Loucy (cell line): Measurements from ENCODE around the gene PGD.

ENCODE experiments used
- H2AFZ ChIP-seq: fragments of 200-600 bp; sonication (generic); 2 replicates; pipeline ENCODE4 v1.6.0; 2016; ENCODE audit warnings: antibody characterized with exemption, mild to moderate bottlenecking, low read length, moderate library complexity
- H3F3A ChIP-seq: fragments of 200-600 bp; 2 replicates; pipeline ENCODE4 v1.6.0; 2016; ENCODE audit warnings: antibody characterized with exemption, low read depth, mild to moderate bottlenecking
- H3K27me3 ChIP-seq: fragments of 200-600 bp; sonication (generic); 2 replicates; pipeline ENCODE4 v1.6.1; 2014; ENCODE audit warnings: low read length, mild to moderate bottlenecking; ENCODE audit not compliant: insufficient read depth, poor library complexity, severe bottlenecking
- H3K36me3 ChIP-seq: fragments of 200-600 bp; sonication (generic); 2 replicates; pipeline ENCODE4 v1.6.1; 2016; ENCODE audit warnings: low read length; ENCODE audit not compliant: insufficient read depth
- H3K4me1 ChIP-seq: fragments of 200-600 bp; sonication (generic); 2 replicates; pipeline ENCODE4 v1.5.1; 2014; ENCODE audit warnings: low read length, mild to moderate bottlenecking; ENCODE audit not compliant: insufficient read depth, poor library complexity, severe bottlenecking
- H3K4me2 ChIP-seq: fragments of 200-600 bp; sonication (generic); 2 replicates; pipeline ENCODE4 v1.6.0; 2014; ENCODE audit warnings: antibody characterized with exemption, low read length, low read depth, mild to moderate bottlenecking; ENCODE audit not compliant: poor library complexity, severe bottlenecking
- H3K4me3 ChIP-seq: fragments of 200-600 bp; sonication (generic); 2 replicates; pipeline ENCODE4 v1.5.1; 2014; ENCODE audit warnings: low read length, mild to moderate bottlenecking, mixed read lengths; ENCODE audit not compliant: poor library complexity, severe bottlenecking
- H3K79me2 ChIP-seq: fragments of 200-600 bp; sonication (generic); 2 replicates; pipeline ENCODE4 v1.6.1; 2014; ENCODE audit warnings: low read length; ENCODE audit not compliant: insufficient read depth
- H3K9ac ChIP-seq: fragments of 200-600 bp; sonication (generic); 2 replicates; pipeline ENCODE4 v1.6.0; 2014; ENCODE audit warnings: mild to moderate bottlenecking, low read depth, low read length, moderate library complexity; ENCODE audit not compliant: poor library complexity, severe bottlenecking
- H3K9me2 ChIP-seq: fragments of 200-600 bp; sonication (generic); replicated peaks from 2 replicates; pipeline ENCODE4 v1.6.1; 2016; ENCODE audit warnings: low read depth, low read length, mixed read lengths
- H3K9me3 ChIP-seq: fragments of 200-600 bp; sonication (generic); 2 replicates; pipeline ENCODE4 v1.6.1; 2014; ENCODE audit warnings: mild to moderate bottlenecking, antibody characterized with exemption, low read length, low read depth; ENCODE audit not compliant: insufficient read depth
- H4K20me1 ChIP-seq: fragments of 200-600 bp; sonication (generic); 2 replicates; pipeline ENCODE4 v1.6.0; 2014; ENCODE audit warnings: antibody characterized with exemption, low read length, mild to moderate bottlenecking; ENCODE audit not compliant: insufficient read depth, poor library complexity, severe bottlenecking
- EZH2phosphoT487 ChIP-seq: fragments of 200-600 bp; IDR thresholded peaks from 2 replicates; pipeline ENCODE4 v1.6.1; 2018; ENCODE audit warnings: antibody characterized with exemption, mild to moderate bottlenecking, moderate library complexity, borderline replicate concordance
- TF ChIP-seq, protein P1 (sequence below): fragments of 200-600 bp; sonication (generic); conservative IDR thresholded peaks from 2 replicates; pipeline ENCODE4 v1.5.1; 2014; ENCODE audit warnings: mild to moderate bottlenecking, antibody characterized with exemption, low read length

The PGD gene

DNA sequence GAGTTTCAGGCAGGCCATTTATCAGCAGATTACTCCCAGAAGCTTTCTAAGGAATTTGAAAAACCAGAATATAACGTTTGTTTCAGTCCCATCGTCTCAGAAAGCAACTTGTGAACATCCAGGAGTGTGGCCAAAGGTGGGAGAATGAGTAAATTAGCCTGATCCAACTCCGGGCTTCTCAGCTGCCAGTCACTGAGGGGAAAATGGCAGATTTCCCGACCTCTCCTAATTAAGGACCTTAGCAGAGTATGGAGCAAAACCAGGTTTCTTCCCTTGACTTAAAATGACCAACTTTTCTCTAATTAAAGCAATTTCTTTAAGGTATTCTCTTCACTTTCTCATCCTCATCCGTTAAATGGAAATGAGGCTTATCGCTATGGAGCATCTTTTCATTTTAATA lies 52.0 kb downstream of the PGD start:
- Histone ChIP-seq H4K20me1 (no peaks in the 10 kb centered on the region), H3K4me2 (no peak overlapping the region), H3K36me3 (no peaks in the 10 kb centered on the region), H2AFZ (no peak overlapping the region), H3K9ac (no peak overlapping the region), H3K9me2 (no peaks in the 10 kb centered on the region), H3K4me1 (no peaks in the 10 kb centered on the region), H3F3A (no peaks in the 10 kb centered on the region), H3K27me3 (no peaks in the 10 kb centered on the region), H3K9me3 (no peaks in the 10 kb centered on the region), H3K79me2 (no peaks in the 10 kb centered on the region), H3K4me3 (no peak overlapping the region)
- TF ChIP-seq EZH2phosphoT487, result no peak
- TF ChIP-seq, protein P1, sequence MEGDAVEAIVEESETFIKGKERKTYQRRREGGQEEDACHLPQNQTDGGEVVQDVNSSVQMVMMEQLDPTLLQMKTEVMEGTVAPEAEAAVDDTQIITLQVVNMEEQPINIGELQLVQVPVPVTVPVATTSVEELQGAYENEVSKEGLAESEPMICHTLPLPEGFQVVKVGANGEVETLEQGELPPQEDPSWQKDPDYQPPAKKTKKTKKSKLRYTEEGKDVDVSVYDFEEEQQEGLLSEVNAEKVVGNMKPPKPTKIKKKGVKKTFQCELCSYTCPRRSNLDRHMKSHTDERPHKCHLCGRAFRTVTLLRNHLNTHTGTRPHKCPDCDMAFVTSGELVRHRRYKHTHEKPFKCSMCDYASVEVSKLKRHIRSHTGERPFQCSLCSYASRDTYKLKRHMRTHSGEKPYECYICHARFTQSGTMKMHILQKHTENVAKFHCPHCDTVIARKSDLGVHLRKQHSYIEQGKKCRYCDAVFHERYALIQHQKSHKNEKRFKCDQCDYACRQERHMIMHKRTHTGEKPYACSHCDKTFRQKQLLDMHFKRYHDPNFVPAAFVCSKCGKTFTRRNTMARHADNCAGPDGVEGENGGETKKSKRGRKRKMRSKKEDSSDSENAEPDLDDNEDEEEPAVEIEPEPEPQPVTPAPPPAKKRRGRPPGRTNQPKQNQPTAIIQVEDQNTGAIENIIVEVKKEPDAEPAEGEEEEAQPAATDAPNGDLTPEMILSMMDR, result no peak

DNA sequence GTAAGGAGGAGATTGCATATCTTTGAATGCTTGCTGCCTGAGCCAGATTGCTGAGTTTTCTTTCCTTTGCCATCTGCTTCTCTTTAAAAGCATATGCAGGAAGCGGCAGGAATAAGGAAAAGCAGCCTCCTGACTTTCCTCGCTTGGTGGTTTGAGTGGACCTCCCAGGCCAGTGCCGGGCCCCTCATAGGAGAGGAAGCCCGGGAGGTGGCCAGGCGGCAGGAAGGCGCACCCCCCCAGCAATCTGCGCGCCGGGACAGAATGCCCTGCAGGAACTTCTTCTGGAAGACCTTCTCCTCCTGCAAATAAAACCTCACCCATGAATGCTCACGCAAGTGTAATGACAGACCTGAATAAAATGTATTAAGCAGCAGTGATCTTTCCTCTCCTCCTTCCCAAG lies 52.4 kb downstream of the PGD start:
- Histone ChIP-seq H3K4me1 (no peaks in the 10 kb centered on the region), H3K9ac (no peak overlapping the region), H3K9me2 (no peaks in the 10 kb centered on the region), H3K79me2 (no peaks in the 10 kb centered on the region), H3K4me2 (no peak overlapping the region), H3K36me3 (no peaks in the 10 kb centered on the region), H4K20me1 (no peaks in the 10 kb centered on the region), H3K9me3 (no peaks in the 10 kb centered on the region), H3K4me3 (no peak overlapping the region), H3F3A (no peaks in the 10 kb centered on the region), H3K27me3 (no peaks in the 10 kb centered on the region), H2AFZ (no peak overlapping the region)
- no peak for TF ChIP-seq EZH2phosphoT487
- TF ChIP-seq, protein P1, result no peak

DNA sequence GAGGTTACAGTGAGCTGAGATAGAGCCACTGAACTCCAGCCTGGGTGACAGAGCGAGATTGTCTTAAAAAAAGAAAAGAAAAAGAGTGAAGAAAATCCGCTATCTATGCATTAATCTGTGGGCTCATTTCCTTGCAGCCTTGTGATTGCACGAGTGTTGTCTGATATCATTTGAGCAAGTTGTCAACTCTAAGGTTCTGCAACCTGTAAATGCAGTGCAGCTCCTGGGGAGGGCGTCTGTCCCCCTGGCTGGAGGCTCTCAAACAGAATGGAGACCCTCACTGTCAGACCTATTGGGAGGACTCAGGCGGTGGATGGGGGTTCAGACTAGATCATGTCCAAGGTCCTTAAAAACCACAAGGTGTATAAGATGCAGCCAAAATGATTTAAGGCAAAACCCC lies 57.2 kb downstream of the PGD start:
- Histone ChIP-seq H4K20me1 (no peaks in the 10 kb centered on the region), H3K4me1 (peaks cover 3% of the 10 kb centered on the region), H3K9ac (no peak overlapping the region), H3K4me2 (no peak overlapping the region), H3F3A (no peaks in the 10 kb centered on the region), H3K36me3 (peaks cover under 1% of the 10 kb centered on the region; the same call in 1 of the 2 replicates), H3K9me2 (no peaks in the 10 kb centered on the region), H3K79me2 (no peaks in the 10 kb centered on the region), H3K4me3 (no peak overlapping the region), H3K27me3 (no peaks in the 10 kb centered on the region), H2AFZ (no peak overlapping the region), H3K9me3 (no peaks in the 10 kb centered on the region)
- no peak for TF ChIP-seq EZH2phosphoT487
- TF ChIP-seq, protein P1, result peak; percentile 38; the same call in 1 of the 2 replicates
